ENCODE results near the gene DDX5.
A peak's percentile ranks its signal among the peaks of the same experiment; 100 is the strongest.

DNA sequence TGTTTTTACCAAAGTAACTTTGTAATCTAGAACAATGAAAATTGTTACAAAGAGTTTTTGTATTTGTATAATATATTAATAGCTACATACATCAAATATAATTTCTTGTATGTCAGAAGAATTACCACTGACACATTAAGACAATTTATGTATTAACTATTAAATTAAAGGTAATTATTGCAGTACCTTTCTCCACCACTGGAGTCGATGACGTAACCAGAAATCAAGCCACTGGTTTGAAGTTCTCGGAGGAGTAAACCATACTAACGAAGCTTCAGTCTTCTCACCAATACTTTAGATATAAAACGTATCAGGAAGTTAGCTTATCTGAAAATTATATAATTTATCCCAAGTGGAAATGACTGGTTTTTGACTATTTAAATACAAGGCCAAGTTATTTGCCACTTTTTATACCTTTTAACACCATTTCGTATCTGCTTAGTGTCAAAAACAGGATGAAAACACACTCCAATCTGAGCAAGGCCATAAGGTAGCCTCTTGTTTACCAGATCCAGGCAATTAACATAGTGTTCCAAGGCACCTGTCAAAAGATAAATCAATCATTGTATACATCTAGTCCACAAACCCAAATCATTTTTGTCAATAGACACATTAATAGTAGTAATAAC, 13.5 kb downstream of the DDX5 start:
- TF ChIP-seq, protein P1, sequence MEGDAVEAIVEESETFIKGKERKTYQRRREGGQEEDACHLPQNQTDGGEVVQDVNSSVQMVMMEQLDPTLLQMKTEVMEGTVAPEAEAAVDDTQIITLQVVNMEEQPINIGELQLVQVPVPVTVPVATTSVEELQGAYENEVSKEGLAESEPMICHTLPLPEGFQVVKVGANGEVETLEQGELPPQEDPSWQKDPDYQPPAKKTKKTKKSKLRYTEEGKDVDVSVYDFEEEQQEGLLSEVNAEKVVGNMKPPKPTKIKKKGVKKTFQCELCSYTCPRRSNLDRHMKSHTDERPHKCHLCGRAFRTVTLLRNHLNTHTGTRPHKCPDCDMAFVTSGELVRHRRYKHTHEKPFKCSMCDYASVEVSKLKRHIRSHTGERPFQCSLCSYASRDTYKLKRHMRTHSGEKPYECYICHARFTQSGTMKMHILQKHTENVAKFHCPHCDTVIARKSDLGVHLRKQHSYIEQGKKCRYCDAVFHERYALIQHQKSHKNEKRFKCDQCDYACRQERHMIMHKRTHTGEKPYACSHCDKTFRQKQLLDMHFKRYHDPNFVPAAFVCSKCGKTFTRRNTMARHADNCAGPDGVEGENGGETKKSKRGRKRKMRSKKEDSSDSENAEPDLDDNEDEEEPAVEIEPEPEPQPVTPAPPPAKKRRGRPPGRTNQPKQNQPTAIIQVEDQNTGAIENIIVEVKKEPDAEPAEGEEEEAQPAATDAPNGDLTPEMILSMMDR (IDR thresholded peaks at IDR 0.05): peak in 2 of 3 donors; percentile 16 to 34
- TF ChIP-seq POLR2A (IDR thresholded peaks at IDR 0.05) (no peak), EP300 (IDR thresholded peaks at IDR 0.05) (no peak)

All from ovary (tissue), 3 donors.